GM21515 (cell line): ENCODE data around the gene MOV10L1.
"Not testable (repeated sequence)": the region's sequence is repeated elsewhere in the genome, so short reads cannot be mapped to it uniquely, and the experiment has no call there.

Source experiments
- ATAC-seq: cut with Tn5 transposase; IDR thresholded peaks from one replicate; pipeline ENCODE4 v1.9.1; 2021; ENCODE audit not compliant: unreplicated experiment

Gene MOV10L1

DNA sequence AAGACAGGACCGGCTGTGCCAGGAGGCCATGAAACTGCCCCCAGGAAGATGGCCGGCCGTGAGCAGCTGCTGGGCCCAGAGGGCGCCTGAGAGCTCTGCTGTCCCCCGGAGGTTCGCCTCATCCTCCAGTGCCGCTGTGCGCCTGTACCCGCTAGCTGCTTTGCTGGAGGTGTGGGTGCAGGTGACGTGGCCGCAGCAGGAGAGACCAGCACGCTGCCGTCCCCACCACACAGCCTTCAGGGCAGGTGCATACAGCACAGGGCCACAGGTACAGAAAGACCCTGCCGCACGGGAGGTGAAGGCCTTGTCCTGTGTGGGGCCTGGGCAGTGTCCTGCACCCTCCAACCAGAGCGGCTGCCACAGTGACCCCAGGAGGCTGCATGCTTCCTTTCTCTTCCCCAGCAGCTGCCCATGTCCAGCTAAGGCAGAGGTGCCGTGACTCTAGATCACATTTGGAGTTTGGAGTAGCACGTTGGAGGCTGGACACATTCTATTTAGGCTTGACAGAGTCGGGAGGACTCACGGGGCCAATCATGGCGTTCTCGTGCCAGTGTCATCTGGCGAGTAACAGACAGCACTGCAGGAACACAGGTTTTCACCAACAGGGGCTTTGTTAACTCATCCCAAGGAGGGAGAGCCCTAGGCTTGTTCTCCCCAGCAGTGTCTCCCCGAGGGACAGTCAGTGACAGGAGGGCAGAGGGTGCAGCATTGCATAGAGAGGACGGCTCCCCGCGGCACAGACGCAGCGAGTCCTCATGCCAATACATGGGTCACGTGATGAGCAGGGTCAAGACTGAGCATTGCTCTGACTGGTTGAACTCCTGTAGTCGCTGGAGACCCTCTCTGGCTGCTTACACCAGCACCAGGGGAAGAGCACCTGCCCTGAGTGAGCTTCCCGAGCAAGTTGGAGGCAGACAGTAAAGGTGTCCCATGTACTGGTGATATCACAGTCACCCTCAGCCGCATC lies 62.0 kb downstream of the MOV10L1 start:
- ATAC-seq = no peak

- ATAC-seq = no peak
Observed at GRCh38 chr22:50153056-50153755, 63.4 kb downstream of the MOV10L1 start.

DNA sequence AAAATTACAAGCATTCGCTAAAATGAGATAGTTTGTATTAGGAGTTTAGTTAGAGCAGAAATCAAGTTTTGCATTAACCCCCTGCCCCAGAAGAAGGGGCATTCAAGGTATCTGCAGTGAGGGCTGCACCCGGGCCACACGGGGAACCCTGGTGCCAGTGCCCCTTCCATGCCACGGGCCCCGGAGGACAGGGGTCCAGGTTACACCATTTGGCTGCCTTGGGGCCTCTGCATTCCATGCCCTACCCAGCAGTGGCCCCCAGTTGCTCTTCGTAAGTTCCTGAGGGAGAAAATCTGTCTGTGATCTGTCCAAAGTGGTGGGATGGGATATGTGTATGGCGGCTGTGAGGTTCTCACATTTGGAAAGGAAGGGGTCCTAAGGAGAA lies 63.9 kb downstream of the MOV10L1 start:
- ATAC-seq = no peak

GRCh38 chr22:50157709-50158375 lies 68.0 kb downstream of the MOV10L1 start:
- no peak for ATAC-seq

- ATAC-seq = no peak
Observed at GRCh38 chr22:50160947-50161346, 71.1 kb downstream of the MOV10L1 start.

GRCh38 chr22:50161508-50162390 lies 71.9 kb downstream of the MOV10L1 start:
- no peak for ATAC-seq

- no peak for ATAC-seq
Observed at GRCh38 chr22:50162391-50162956, 72.7 kb downstream of the MOV10L1 start.

GRCh38 chr22:50165436-50166123 lies 75.8 kb downstream of the MOV10L1 start:
- no peak for ATAC-seq

DNA sequence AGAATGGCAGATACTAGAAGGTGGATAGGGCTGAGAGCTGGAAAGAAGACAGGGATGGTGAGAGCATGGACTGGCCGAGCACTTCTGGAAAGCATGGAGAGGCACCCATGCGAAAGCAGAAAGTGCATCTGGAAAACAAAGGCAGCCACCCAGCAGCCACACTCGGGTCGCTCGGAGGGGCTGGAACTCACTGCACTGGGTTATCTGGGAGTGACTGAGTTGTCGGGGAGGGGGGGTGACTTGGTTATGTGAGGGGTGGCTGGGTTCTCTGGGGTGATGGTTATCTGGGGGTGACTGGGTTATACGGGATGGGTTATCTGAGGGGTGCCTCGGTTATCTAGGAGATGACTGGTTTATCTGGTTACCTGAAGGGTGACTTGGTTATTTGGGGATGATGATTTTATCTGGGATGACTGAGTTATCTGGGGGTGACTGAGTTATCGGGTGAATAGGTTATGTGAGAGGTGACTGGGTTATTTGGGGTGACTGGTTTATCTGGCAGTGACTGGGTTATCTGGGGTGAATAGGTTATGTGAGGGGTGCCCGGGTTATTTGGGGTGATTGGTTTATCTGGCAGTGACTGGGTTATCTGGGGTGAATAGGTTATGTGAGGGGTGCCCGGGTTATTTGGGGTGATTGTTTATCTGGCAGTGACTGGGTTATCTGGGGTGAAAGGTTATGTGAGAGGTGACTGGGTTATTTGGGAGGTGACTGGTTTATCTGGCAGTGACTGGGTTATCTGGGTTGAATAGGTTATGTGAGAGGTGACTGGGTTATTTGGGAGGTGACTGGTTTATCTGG lies 78.1 kb downstream of the MOV10L1 start:
- no peak for ATAC-seq

- ATAC-seq = not testable (repeated sequence)
Observed at GRCh38 chr22:50168490-50169180, 78.8 kb downstream of the MOV10L1 start.

- no peak for ATAC-seq
Observed at GRCh38 chr22:50169181-50169759, 79.5 kb downstream of the MOV10L1 start.

DNA sequence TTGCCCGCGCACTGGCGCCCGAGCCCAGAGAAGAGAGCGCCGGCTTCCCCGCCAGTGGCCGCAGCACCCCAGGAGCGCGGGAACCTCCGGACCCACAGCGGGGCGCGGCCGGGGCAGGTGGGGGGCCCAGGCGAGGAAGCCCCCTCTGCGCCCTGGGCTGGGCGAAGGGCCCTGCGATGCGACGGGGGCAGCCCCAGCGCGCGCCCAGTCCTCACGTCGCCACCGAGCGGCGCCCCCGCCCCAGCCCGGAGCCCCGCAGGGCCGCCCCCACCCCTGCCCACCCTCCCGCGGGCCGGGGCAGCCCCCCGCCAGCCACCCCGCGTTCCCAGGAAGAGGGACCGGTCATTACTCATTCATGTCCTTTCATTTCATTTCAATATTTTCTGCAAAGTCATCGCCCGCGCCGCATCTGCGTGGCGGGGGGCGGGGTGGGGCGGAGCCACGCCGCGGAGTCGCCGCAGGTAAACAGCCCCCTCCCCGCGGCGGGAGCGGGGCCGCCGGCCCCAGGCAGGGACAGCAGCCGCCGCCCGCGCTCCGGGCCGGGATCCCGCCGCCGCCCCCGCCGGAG lies 80.1 kb downstream of the MOV10L1 start:
- no peak for ATAC-seq

GRCh38 chr22:50170453-50171318 lies 80.9 kb downstream of the MOV10L1 start, which contains the start of gene PANX2:
PANX2 (plus strand) TSS chr22:50170731; CDS start chr22:50170731, 0 bp downstream.
- ATAC-seq = no peak

GRCh38 chr22:50171319-50171964 lies 81.6 kb downstream of the MOV10L1 start:
- ATAC-seq = no peak

- no peak for ATAC-seq
Observed at GRCh38 chr22:50171965-50172421, 82.2 kb downstream of the MOV10L1 start.
